Fibroblast of peridontal ligament (primary cell): ENCODE data around the gene PPP6R2.
"Not testable (repeated sequence)": the region's sequence is repeated elsewhere in the genome, so short reads cannot be mapped to it uniquely, and the experiment has no call there.

ENCODE experiments used
- DNase-seq: peaks from one replicate; pipeline ENCODE4 v3.0.0-alpha.2; 2010; ENCODE audit errors: extremely low read depth

The PPP6R2 gene

GRCh38 chr22:50317178-50317577 lies 25.9 kb upstream of the PPP6R2 start:
- DNase-seq: no peak

DNA sequence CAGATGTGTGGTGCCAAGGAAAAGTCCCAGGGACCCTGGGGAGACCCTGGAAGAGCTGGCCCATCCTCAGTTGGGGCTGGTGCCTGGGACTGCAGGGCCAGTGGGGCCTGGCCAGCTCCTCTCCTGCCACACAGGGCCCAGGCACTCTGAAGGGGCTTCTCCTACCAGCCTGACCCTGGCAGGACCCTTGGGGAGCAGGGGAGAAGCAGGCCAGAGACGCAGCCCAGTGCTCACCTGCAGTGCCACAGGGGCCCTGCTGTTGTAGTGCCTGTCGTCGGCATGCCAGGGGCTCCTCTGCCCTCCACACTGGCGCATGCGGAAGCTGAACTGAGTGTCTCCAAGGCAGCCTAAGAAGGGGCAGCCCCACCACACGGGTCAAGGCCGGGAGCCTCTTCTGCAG lies 25.5 kb upstream of the PPP6R2 start:
- no peak for DNase-seq

GRCh38 chr22:50318356-50318697 lies 24.8 kb upstream of the PPP6R2 start:
- no peak for DNase-seq

DNA sequence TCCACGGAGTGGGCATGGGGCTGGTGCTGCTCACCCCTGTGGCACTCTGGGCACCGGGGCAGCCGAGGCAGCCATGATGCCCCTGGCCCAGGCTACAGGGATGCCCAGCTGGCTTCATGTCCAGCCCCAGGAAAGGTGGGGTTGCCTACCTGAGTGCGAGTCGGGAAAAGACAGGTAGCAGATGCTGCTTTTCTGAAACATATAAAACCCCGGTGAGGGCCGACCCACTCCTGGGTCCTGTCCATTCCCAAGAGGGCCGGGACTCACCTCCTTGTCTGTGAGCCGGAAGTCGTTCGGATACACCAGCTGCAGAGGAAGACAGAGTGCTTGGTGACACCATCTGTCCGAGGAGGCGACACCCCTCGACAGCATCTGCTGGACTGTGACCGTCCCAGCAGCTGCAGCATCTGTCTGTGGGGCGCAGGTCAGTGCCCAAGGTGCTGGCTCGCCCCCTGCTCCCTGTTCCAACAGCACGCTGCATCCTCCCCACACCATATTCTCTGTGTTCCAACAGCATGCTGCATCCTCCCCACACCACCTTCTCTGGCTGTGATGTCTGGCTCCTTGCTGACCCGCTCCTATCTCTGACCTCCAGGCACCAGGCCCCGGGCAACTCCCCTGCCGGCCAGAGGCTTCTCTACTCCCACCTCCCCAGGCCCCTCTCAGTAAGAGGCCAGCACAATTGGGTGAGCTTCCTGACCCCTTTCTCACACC lies 24.3 kb upstream of the PPP6R2 start:
- DNase-seq: no peak

DNA sequence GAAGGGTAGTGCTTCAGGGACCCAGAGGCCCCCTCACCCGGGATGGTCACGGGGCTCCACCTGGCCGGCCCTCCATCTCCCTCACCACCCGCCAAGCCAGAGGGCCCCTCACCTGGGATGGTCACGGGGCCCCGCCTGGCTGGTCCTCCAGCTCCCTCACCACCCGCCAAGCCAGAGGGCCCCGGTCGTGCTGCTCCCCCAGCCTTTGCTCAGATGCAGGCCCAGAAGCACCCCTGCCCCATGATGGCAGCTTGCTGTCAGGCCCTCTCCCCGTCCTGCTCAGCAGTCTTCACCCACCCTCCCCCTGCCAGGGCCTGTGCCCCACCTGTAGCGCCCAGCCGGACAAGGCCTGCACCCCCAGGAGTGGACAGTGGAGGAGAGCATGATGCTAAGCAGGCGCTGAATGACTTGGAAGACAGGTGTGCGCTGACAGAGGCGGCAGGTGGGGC lies 23.6 kb upstream of the PPP6R2 start:
- DNase-seq: no peak

DNA sequence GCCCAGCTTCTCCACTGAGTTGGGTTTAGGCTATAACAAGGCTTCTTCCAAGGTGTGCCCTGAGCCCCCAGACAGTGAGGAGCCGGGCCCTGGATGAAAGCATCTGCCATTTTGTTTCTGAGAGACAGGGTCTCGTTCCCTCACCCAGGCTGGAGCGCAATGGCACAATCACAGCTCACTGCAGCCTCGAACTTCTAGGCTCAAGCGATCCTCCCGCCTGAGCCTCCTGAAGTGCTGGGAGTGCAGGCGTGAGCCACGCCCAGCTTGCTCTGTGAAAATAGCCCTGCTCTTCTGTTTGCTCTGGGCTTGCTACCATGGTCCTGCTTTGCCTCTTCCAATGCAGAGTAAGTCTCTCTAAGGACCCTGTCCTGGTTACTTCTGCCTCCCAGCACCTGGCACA lies 23.0 kb upstream of the PPP6R2 start:
- DNase-seq: no peak

DNA sequence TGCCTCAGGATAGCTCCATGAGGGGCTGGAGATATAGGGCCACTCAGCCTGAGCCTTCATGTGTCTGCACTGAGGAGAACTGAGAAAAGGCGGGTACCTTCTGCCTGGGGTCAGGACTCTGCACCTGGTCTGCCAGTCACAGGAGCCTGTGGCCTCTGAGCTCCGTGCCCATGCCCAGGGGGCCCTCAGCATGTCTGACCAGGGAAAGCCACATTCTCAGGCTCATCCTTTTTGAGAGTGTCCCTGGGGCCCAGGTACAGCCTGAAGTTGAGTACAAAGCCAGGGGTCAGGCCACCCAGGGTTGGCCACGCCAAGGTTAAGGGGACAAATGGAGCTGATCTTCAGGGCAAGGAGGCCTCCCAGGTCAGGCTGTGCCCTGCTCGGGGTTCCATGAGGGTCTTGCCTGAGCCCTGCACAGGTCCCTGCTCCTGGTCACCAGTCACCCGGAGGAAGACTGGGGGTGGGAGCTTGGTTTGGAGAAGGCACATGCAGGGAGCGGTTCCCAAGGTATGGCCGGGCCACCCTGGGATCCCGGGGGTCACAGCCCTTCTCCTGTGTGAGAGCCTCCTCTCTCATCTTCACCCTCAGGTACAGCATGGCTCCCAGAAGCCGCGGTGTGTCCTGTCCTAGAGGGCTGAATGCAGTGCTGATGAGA lies 22.3 kb upstream of the PPP6R2 start:
- DNase-seq: no peak

GRCh38 chr22:50322382-50323104 lies 20.6 kb upstream of the PPP6R2 start:
- DNase-seq: not testable (repeated sequence)

DNA sequence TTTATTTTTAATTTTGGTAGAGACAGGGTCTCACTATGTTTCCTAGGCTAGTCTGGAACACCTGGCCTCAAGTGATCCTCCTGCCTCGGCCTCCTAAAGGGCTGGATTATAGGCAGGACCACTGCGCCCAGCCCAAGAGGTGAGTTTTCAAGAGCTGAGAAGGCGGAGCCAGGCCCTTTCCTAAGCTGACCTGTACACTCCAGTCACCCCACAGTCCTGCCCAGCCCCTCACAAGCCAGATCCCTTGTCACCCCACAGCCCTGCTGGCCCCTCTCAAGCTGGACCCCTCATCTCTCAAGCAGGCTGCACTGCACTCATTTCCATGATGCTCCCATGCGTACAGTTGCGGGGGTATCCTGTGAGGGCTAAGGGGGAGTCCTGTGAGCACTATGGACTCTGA lies 19.2 kb upstream of the PPP6R2 start:
- DNase-seq: no peak

- no peak for DNase-seq
Measured at GRCh38 chr22:50325444-50326224, 17.5 kb upstream of the PPP6R2 start.

DNA sequence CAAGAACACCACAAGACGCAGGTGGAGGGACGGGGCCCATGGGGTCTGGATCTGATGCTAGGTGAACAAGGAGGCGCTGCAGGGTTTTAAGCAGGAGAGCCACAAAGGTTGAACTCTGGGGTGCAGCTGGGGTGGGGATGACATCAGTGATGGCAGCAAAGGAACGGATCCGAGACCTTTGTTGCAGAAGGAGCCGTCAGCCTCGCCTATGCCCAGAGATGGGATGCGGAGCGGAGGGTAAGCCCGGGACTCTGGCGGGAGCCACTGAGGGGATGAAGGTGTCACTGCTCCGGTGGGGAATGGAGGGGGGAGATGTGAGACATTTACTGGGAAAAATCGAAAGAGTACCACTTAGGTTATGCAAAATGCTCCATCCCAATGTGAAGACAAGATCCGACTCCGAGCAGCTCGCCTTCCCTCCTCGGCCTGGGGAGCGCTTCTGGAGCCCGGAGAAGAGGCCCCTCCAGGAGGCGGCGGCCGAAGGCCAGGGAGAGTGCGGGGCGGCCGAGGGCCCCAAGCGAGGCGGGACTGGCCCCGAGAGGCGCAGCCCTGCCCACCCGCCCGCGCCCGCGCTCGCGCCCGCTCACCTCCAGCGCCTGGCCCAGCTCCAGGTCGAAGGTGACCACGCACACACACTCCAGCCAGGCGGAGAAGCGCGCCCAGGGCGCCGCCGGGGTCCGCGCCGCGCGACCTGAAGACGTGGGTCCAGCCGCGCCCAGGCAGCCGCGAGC lies 16.7 kb upstream of the PPP6R2 start:
- no peak for DNase-seq

- peak; percentile 60 for DNase-seq
Measured at GRCh38 chr22:50326956-50327710, 16.0 kb upstream of the PPP6R2 start, which contains the start of gene DENND6B. DENND6B (minus strand) TSS chr22:50327012; CDS start chr22:50326988, 24 bp downstream.

DNA sequence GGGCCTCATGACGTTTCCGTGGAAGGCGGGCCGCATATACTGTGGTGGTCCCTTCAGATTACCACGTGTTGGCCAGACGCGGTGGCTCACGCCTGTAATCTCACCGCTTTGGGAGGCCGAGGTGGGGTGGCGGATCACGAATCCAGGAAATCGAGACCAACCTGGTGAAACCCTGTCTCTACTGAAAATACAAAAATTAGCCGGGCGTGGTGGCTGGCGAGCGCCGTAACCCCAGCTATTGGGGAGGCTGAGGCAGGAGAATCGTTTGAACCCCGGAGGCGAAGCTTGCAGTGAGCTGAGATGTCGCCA lies 15.5 kb upstream of the PPP6R2 start:
- no peak for DNase-seq

GRCh38 chr22:50329236-50329635 lies 13.9 kb upstream of the PPP6R2 start:
- DNase-seq: peak; percentile 59

- DNase-seq: not testable (repeated sequence)
Measured at GRCh38 chr22:50334433-50334832, 8.7 kb upstream of the PPP6R2 start.

DNA sequence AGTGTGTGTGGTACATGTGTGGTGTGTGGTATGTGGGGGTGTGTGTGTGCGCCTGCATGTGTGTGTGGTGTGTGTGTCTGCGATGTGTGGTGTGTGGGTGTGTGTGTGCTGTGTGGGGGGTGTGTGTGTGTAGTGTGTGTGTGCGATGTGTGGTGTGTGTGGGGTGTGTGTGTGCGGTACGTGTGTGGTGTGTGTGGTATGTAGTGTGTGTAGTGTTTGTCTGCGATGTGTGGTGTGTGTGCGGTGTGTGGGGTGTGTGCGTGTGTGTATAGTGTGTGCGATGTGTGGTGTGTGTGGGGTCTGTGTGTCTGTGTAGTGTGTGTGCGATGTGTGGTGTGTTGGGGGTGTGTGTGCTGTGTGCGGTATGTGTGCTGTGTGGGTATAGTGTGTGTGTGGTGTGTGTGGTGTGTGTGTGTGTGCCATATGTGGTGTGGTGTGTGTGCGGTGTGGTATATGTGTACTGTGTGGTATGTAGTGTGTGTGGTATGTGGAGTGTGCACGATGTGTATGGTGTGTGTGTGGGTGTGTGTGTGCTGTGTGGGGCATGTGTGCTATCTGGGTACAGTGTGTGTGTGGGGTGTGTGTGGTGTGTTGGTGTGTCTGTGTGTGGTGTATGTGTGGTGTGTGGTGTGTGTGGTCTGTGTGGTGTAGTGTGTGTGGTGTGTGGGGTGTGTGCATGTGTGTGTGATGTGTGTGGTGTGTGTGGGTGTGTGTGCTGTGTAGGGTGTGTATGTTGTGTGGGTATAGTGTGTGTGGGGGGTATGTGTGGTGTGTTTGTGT lies 5.7 kb upstream of the PPP6R2 start:
- DNase-seq: no peak

DNA sequence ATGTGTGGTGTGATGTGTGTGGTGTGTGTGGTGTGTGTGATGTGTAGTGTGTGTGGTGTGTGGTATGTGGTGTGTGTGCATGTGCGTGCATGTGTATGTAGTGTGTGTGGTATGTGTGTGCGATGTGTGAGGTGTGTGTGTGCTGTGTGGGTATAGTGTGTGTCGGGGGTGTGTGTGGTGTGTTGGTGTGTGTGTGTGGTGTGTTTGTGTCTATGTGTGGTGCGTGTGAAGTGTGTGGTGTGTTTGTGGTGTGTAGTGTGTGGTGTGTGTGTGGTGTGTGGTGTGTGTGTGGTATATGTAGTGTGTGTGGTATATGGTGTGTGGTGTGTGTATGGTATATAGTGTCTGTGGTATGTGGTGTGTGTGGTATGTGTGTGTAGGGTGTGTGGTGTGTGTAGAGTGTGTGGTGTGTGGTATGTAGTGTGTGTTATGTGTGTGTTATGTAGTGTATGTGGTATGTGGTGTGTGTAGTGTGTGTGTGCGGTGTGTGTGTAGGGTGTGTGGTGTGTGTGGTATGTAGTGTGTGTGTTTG lies 5.0 kb upstream of the PPP6R2 start:
- DNase-seq: no peak

DNA sequence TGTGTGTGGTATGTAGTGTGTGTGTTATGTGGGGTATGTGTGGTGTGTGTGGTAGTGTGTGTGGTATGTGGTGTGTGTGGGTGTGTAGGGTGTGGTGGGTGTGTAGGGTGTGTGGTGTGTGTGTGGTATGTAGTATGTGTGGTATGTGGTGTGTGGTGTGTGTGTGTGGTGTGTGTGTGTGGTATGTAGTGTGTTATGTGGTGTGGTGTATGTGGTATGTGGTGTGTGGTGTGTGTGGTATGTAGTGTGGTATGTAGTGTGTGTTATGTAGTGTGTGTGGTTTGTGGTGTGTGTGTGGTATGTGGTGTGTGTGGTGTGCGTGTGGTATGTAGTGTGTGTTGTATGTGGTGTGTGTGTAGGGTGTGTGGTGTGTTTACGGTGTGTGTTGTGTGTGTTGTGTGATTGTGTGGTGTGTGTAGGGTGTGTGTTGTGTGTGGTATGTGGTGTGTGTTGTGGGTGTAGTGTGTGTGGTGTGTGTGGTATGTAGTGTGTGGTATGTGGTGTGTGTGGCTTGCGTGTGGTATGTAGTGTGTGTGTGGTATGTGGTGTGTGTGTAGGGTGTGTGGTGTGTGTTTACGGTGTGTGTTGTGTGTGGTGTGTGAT lies 4.2 kb upstream of the PPP6R2 start:
- no peak for DNase-seq
